Peyer's patch (tissue), 4 donors: ENCODE results near the gene TYW3.
A peak's percentile ranks its signal among the peaks of the same experiment; 100 is the strongest.

Experiments
- CTCF ChIP-seq, 6 experiments: fragments of 450-650 bp in 4 of 6; fragments of 200-600 bp in 2 of 6; sonication (generic) in 1 of 6; IDR thresholded peaks; one replicate each; pipeline ENCODE4 v1.5.1; 2017 to 2019; ENCODE audit warnings: antibody characterized with exemption in 6 of 6, mild to moderate bottlenecking in 3 of 6, moderate library complexity in 1 of 6
- POLR2A ChIP-seq, 2 donors: fragments of 450-650 bp; IDR thresholded peaks; one replicate each; pipeline ENCODE4 v1.5.1; 2017; ENCODE audit warnings: antibody characterized with exemption in 2 of 2, mild to moderate bottlenecking in 2 of 2, moderate library complexity in 2 of 2

- TF ChIP-seq POLR2A (IDR thresholded peaks at IDR 0.05) (no peak), CTCF (IDR thresholded peaks at IDR 0.05) (peak; percentile 73 to 86 (median 78))
These were observed 43.2 kb upstream of the TYW3 start for GRCh38 chr1:74689621-74690363.
